ENCODE data around the gene FGR. TPM values are rescaled to one million over a fixed set of nuclear protein-coding genes. Genes with fewer than 3 reads are reported as not detected.

FGR gene
- total and polyA plus RNA-seq, 8 donors, result 0.51 to 6.8 (median 3.1) TPM

- H3K4me1 ChIP-seq, result peaks cover 0 to 12% (median 7%) of the 10 kb centered on the region in 3 donors
- WGBS, 2 donors, result 82 to 83% methylated on average over 17 of the region's 17 CpGs
These were observed 40.1 kb downstream of the FGR start for GRCh38 chr1:27594564-27595510.

GRCh38 chr1:27593678-27594563 lies 41.1 kb downstream of the FGR start:
- Histone ChIP-seq H3K36me3 (no peaks in the 10 kb centered on the region), H3K27me3 (no peaks in the 10 kb centered on the region), H3K27ac (no peak overlapping the region), H3K4me3 (no peak overlapping the region), H3K9me3 (no peaks in the 10 kb centered on the region), H3K4me1 (peaks cover 0 to 2% (median under 1%) of the 10 kb centered on the region in 3 donors)
- ATAC-seq (no peak), DNase-seq (peak in 1 of 6 donors; percentile 32), FAIRE-seq (no peak)
- intact Hi-C loops (cut with DNase I), result no loop called here
- no peak for TF ChIP-seq CTCF (IDR thresholded peaks at IDR 0.05)
- 80 to 82% methylated on average over 8 of the region's 8 CpGs for whole genome bisulfite sequencing, 2 donors

More at GRCh38 chr1:27594564-27595510, 40.1 kb downstream of the FGR start:
- intact Hi-C loops (cut with DNase I), result no loop called here
- no peak overlapping the region for H3K27ac ChIP-seq
- no peak for TF ChIP-seq CTCF (IDR thresholded peaks at IDR 0.05)
- DNase-seq, result peak in 1 of 6 donors; percentile 30
- FAIRE-seq, result no peak
- no peak overlapping the region for H3K4me3 ChIP-seq
- H3K36me3 ChIP-seq, result no peaks in the 10 kb centered on the region
- no peaks in the 10 kb centered on the region for H3K27me3 ChIP-seq
- H3K9me3 ChIP-seq, result no peaks in the 10 kb centered on the region
- no peak for ATAC-seq

- ATAC-seq, result no peak
- H3K9me3 ChIP-seq, result no peaks in the 10 kb centered on the region
- no peaks in the 10 kb centered on the region for H3K27me3 ChIP-seq
- no peak for FAIRE-seq
- H3K4me1 ChIP-seq, result no peaks in the 10 kb centered on the region
- no peak overlapping the region for H3K4me3 ChIP-seq
- H3K27ac ChIP-seq, result no peak overlapping the region
- no peak for TF ChIP-seq CTCF (IDR thresholded peaks at IDR 0.05)
- peak in 1 of 6 donors; percentile 70 for DNase-seq
- WGBS, 2 donors, result 83 to 85% methylated on average over 16 to 17 of the region's 17 CpGs
- no peaks in the 10 kb centered on the region for H3K36me3 ChIP-seq
- intact Hi-C loops (cut with DNase I), result no loop called here
These were observed 41.9 kb downstream of the FGR start for GRCh38 chr1:27592931-27593677.

GRCh38 chr1:27592232-27592930 lies 42.6 kb downstream of the FGR start:
- H3K4me1 ChIP-seq, result no peaks in the 10 kb centered on the region
- H3K36me3 ChIP-seq, result no peaks in the 10 kb centered on the region
- H3K27me3 ChIP-seq, result no peaks in the 10 kb centered on the region
- FAIRE-seq (no peak), DNase-seq (peak in 1 of 6 donors; percentile 63), ATAC-seq (no peak)
- no peak overlapping the region for H3K4me3 ChIP-seq
- intact Hi-C loops (cut with DNase I), result no loop called here
- no peaks in the 10 kb centered on the region for H3K9me3 ChIP-seq
- 89% methylated on average over 20 to 22 of the region's 22 CpGs for WGBS, 2 donors
- H3K27ac ChIP-seq, result no peak overlapping the region
- no peak for TF ChIP-seq CTCF (IDR thresholded peaks at IDR 0.05)

Measured in pancreas (tissue), 10 donors.